ENCODE results near the gene SBF1.

GRCh38 chr22:50503475-50504145 lies 28.8 kb upstream of the SBF1 start:
- TF ChIP-seq, protein P1, sequence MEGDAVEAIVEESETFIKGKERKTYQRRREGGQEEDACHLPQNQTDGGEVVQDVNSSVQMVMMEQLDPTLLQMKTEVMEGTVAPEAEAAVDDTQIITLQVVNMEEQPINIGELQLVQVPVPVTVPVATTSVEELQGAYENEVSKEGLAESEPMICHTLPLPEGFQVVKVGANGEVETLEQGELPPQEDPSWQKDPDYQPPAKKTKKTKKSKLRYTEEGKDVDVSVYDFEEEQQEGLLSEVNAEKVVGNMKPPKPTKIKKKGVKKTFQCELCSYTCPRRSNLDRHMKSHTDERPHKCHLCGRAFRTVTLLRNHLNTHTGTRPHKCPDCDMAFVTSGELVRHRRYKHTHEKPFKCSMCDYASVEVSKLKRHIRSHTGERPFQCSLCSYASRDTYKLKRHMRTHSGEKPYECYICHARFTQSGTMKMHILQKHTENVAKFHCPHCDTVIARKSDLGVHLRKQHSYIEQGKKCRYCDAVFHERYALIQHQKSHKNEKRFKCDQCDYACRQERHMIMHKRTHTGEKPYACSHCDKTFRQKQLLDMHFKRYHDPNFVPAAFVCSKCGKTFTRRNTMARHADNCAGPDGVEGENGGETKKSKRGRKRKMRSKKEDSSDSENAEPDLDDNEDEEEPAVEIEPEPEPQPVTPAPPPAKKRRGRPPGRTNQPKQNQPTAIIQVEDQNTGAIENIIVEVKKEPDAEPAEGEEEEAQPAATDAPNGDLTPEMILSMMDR (IDR thresholded peaks at IDR 0.05; ENCODE audit: low read depth, low read length) = 0 out of 2 replicates have a peak, but pooled peaks have one; percentile 7
- TF ChIP-seq EZH2phosphoT487 (IDR thresholded peaks at IDR 0.05; ENCODE audit: low read depth) = no peak
